Activated CD4-positive, alpha-beta T cell treated with anti-CD3 and anti-CD28 coated beads, Interleukin-2, amount 50 U/mL, for 48 hours (primary cell): ENCODE results near the gene SECISBP2.

Source experiments
- DNase-seq, 2 experiments: peaks; one replicate each; pipeline ENCODE4 v3.0.0-alpha.2; 2020

SECISBP2 gene

GRCh38 chr9:89383030-89383720 is 64.9 kb downstream of the SECISBP2 start:
- no peak for DNase-seq

- DNase-seq: no peak
Observed at GRCh38 chr9:89383721-89384300, 65.5 kb downstream of the SECISBP2 start.

GRCh38 chr9:89384783-89385182 is 66.5 kb downstream of the SECISBP2 start:
- DNase-seq: no peak

- DNase-seq: no peak
Observed at GRCh38 chr9:89386206-89386605, 67.9 kb downstream of the SECISBP2 start.

- DNase-seq: no peak
Observed at GRCh38 chr9:89386797-89387196, 68.5 kb downstream of the SECISBP2 start.

GRCh38 chr9:89387197-89387849 is 69.0 kb downstream of the SECISBP2 start:
- DNase-seq: no peak

GRCh38 chr9:89388084-89388867 is 70.0 kb downstream of the SECISBP2 start:
- DNase-seq: no peak

- no peak for DNase-seq
Observed at GRCh38 chr9:89388868-89389177, 70.5 kb downstream of the SECISBP2 start.

GRCh38 chr9:89390068-89390555 is 71.8 kb downstream of the SECISBP2 start:
- no peak for DNase-seq

- DNase-seq: no peak
Observed at GRCh38 chr9:89390578-89391116, 72.3 kb downstream of the SECISBP2 start.

GRCh38 chr9:89391585-89391984 is 73.3 kb downstream of the SECISBP2 start:
- DNase-seq: no peak

GRCh38 chr9:89394412-89394811 is 76.1 kb downstream of the SECISBP2 start:
- DNase-seq: no peak

GRCh38 chr9:89395931-89396710 is 77.8 kb downstream of the SECISBP2 start:
- DNase-seq: no peak

- DNase-seq: no peak
Observed at GRCh38 chr9:89397471-89397870, 79.2 kb downstream of the SECISBP2 start.

- DNase-seq: no peak
Observed at GRCh38 chr9:89398621-89399020, 80.3 kb downstream of the SECISBP2 start.

GRCh38 chr9:89400403-89401116 is 82.3 kb downstream of the SECISBP2 start:
- no peak for DNase-seq

- no peak for DNase-seq
Observed at GRCh38 chr9:89402695-89403427, 84.6 kb downstream of the SECISBP2 start.

- DNase-seq: no peak
Observed at GRCh38 chr9:89404074-89404473, 85.8 kb downstream of the SECISBP2 start.

- DNase-seq: no peak
Observed at GRCh38 chr9:89405826-89406225, 87.5 kb downstream of the SECISBP2 start.

- no peak for DNase-seq
Observed at GRCh38 chr9:89407070-89407469, 88.8 kb downstream of the SECISBP2 start.

- peak; percentile 60 to 70 for DNase-seq
Observed at GRCh38 chr9:89408628-89409101, 90.4 kb downstream of the SECISBP2 start.
